Right lobe of liver (tissue), 4 donors: ENCODE measurements around the gene GPR17.

Experiments
- POLR2A ChIP-seq: fragments of 450-650 bp; IDR thresholded peaks from one replicate; pipeline ENCODE4 v1.6.1; 2017; ENCODE audit warnings: antibody characterized with exemption, mild to moderate bottlenecking
- TF ChIP-seq, protein P1 (sequence below), 4 donors: fragments of 200-600 bp in 3 of 4; fragments of 450-650 bp in 1 of 4; IDR thresholded peaks; one replicate each; pipeline versions ENCODE4 v1.5.1 to v1.8.0; 2016 to 2022; ENCODE audit warnings: antibody characterized with exemption in 4 of 4, mild to moderate bottlenecking in 2 of 4
- donor health status: DM: no; HTN: no; CAD: no.
- donor health status: DM: no; HTN: no; CAD: no.
- donor health status: DM: no; HTN: yes; CAD: no.

DNA sequence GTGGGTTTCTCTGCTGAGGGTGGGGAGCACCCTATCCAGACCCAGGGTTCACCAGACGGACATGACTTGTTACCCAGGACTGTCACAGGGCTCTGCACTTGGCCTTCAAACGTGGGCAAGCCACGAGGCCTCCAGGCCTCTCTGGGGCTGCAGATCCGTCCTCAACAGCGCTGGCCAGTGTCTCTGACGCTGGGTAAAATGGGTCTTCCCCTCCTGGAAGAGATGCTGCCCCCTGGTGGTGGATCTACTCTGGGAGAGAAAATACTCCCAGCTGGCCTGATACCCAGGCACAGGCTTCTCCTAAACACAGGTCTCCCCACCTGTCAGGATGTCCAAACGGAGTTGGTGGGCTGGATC is 3.7 kb downstream of the GPR17 start:
- TF ChIP-seq, protein P1, sequence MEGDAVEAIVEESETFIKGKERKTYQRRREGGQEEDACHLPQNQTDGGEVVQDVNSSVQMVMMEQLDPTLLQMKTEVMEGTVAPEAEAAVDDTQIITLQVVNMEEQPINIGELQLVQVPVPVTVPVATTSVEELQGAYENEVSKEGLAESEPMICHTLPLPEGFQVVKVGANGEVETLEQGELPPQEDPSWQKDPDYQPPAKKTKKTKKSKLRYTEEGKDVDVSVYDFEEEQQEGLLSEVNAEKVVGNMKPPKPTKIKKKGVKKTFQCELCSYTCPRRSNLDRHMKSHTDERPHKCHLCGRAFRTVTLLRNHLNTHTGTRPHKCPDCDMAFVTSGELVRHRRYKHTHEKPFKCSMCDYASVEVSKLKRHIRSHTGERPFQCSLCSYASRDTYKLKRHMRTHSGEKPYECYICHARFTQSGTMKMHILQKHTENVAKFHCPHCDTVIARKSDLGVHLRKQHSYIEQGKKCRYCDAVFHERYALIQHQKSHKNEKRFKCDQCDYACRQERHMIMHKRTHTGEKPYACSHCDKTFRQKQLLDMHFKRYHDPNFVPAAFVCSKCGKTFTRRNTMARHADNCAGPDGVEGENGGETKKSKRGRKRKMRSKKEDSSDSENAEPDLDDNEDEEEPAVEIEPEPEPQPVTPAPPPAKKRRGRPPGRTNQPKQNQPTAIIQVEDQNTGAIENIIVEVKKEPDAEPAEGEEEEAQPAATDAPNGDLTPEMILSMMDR (IDR thresholded peaks at IDR 0.05), result peak; percentile 69 to 92 (median 88)
- TF ChIP-seq POLR2A, result no peak
